Common myeloid progenitor, CD34-positive (primary cell): ENCODE data around the gene NTM.

Experiments
- CTCF ChIA-PET: fragments of 350-600 bp; sonication (Branson Sonifier 250); formaldehyde crosslinking; loops from one replicate; lab custom pipeline; 2021; ENCODE audit warnings: antibody characterized with exemption; lab: Charles Lee
- POLR2A ChIA-PET: fragments of 350-600 bp; sonication (Branson Sonifier 250); formaldehyde crosslinking; loops from one replicate; lab custom pipeline; 2021; ENCODE audit warnings: antibody characterized with exemption; lab: Charles Lee
- DNase-seq, 3 donors: peaks; one replicate each; pipeline versions ENCODE4 v3.0.0 to v3.0.0-alpha.2; 2013
- H3K27ac ChIP-seq, 2 experiments: 1 replicate in 1 of 2; 2 replicates in 1 of 2; pipeline ENCODE4 v1.7.0; 2013; ENCODE audit warnings: inconsistent platforms in 2 of 2, low read length in 2 of 2, mild to moderate bottlenecking in 2 of 2, low read depth in 1 of 2, moderate library complexity in 1 of 2; ENCODE audit not compliant: severe bottlenecking in 2 of 2, insufficient read depth in 1 of 2, poor library complexity in 1 of 2
- H3K27me3 ChIP-seq, 5 experiments: replicated peaks in 2 of 5; 1 replicate in 3 of 5; 2 replicates in 2 of 5; pipeline versions ENCODE4 v1.6.1 to v1.7.0; 2013; ENCODE audit warnings: low read length in 4 of 5, mild to moderate bottlenecking in 2 of 5, moderate library complexity in 2 of 5, inconsistent platforms in 1 of 5; ENCODE audit not compliant: insufficient read depth in 5 of 5, control insufficient read depth in 4 of 5
- H3K36me3 ChIP-seq, 4 experiments: 1 replicate in 2 of 4; 2 replicates in 2 of 4; pipeline versions ENCODE4 v1.6.1 to v1.7.0; 2013; ENCODE audit warnings: low read length in 3 of 4, control low read depth in 1 of 4, mild to moderate bottlenecking in 1 of 4; ENCODE audit not compliant: control insufficient read depth in 4 of 4, insufficient read depth in 4 of 4
- H3K4me1 ChIP-seq, 4 experiments: 1 replicate in 3 of 4; 2 replicates in 1 of 4; pipeline versions ENCODE4 v1.6.1 to v1.7.1; 2013; ENCODE audit warnings: low read length in 3 of 4, mild to moderate bottlenecking in 3 of 4, control low read depth in 1 of 4, inconsistent platforms in 1 of 4, moderate library complexity in 1 of 4; ENCODE audit not compliant: control insufficient read depth in 4 of 4, insufficient read depth in 4 of 4; ENCODE audit errors: control extremely low read depth in 1 of 4
- H3K4me3 ChIP-seq, 7 experiments: 1 replicate in 4 of 7; 2 replicates in 3 of 7; pipeline versions ENCODE4 v1.5.1 to v1.7.0; 2013; ENCODE audit warnings: mild to moderate bottlenecking in 7 of 7, low read length in 6 of 7, moderate library complexity in 6 of 7, inconsistent platforms in 2 of 7, low read depth in 2 of 7, control low read depth in 1 of 7; ENCODE audit not compliant: insufficient read depth in 4 of 7, control insufficient read depth in 1 of 7; ENCODE audit errors: extremely low read depth in 1 of 7
- H3K9me3 ChIP-seq, 5 experiments: 1 replicate in 4 of 5; 2 replicates in 1 of 5; pipeline versions ENCODE4 v1.6.1 to v1.7.1; 2013; ENCODE audit warnings: low read length in 4 of 5, mild to moderate bottlenecking in 2 of 5, inconsistent platforms in 1 of 5, low read depth in 1 of 5, moderate library complexity in 1 of 5; ENCODE audit not compliant: control insufficient read depth in 4 of 5, insufficient read depth in 2 of 5; ENCODE audit errors: control extremely low read depth in 1 of 5
- WGBS: methylation state at CpG from one replicate; pipeline ENCODE4 v1.1.5; 2013; ENCODE audit not compliant: insufficient coverage; 5-methylcytosine and 5-hydroxymethylcytosine counted together

Gene NTM

GRCh38 chr11:132077416-132077815 is 707.0 kb downstream of the NTM start:
- no peak overlapping the region for H3K27ac ChIP-seq
- H3K27me3 ChIP-seq, result no peaks in the 10 kb centered on the region
- no peaks in the 10 kb centered on the region for H3K36me3 ChIP-seq
- H3K4me3 ChIP-seq, result no peak overlapping the region
- DNase-seq, result no peak
- peaks cover 0 to 12% (median 0%) of the 10 kb centered on the region in 5 experiments for H3K9me3 ChIP-seq
- CTCF ChIA-PET, result no interaction called here
- H3K4me1 ChIP-seq, result no peaks in the 10 kb centered on the region
- POLR2A ChIA-PET, result no interaction called here

DNA sequence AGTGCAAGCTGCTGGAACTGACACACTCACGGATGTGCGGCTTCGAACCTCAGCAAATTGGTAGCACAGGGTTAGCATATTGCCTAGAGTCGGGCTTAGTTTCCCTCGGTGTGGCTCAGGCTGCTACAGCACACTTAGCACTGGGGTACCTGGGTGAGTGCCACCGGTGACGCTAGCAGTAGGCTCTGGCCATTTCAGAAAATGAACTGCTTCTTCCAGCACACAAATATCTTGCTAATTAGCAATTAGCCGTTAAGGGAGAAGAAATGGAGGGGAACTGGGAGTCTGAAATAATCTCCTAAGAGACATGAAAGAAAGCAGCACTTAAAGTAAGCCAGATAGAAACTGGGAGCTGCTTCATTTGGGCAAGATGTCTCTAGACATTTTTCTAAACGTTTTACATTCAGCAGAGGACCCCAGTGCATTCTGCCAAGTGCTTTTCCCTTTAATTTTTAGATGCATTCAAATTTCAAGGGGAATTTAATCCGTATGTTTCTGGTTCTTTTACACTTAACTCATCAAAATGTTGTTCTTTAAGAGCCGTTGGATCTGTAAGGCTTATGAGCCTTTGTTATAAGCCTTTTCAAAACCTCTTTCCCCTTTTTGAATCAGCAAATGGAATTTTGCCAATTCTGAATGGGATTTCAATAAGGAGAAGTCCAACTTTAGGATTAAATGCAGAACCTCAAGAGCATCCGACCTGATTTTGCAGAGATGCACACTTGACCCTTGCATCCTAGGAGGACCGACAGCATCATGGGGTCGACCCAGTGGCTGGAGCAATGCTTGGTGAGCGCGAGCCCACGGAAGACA is 708.1 kb downstream of the NTM start:
- Histone ChIP-seq H3K9me3 (peaks cover 0 to 19% (median 0%) of the 10 kb centered on the region in 5 experiments), H3K4me3 (no peak overlapping the region), H3K27me3 (no peaks in the 10 kb centered on the region), H3K4me1 (no peaks in the 10 kb centered on the region), H3K36me3 (no peaks in the 10 kb centered on the region), H3K27ac (no peak overlapping the region)
- ChIA-PET CTCF (no interaction called here), POLR2A (no interaction called here)
- DNase-seq, result no peak
- WGBS, result 95% methylated on average over 12 of the region's 17 CpGs

DNA sequence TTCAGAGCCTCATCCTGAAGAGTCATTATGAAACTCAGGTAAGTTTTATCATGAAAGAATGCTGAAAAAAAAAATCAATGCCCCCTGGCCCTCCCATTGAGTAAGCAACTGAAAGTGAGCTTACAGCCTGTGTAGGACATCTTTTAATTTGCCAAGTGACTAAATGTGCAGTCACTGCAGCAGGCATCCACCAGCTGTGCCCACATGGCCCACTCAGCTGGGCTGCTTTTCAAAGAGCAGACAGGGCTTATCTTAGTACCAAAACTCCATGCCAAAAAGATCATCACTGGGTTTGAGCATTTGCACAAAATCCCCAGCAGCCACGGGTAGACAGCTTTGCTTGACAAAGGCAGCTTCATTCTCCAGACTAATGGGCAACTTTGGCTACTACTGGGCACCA is 709.7 kb downstream of the NTM start:
- H3K4me1 ChIP-seq, result no peaks in the 10 kb centered on the region
- H3K36me3 ChIP-seq, result no peaks in the 10 kb centered on the region
- DNase-seq, result no peak
- CTCF ChIA-PET, result interaction anchor here (0.9 kb wide), 1 partner anchor 47 kb away, joined by 3 read pairs; no protein-coding TSS in a partner anchor
- peaks cover 0 to 31% (median 3%) of the 10 kb centered on the region in 5 experiments for H3K9me3 ChIP-seq
- H3K27me3 ChIP-seq, result no peaks in the 10 kb centered on the region
- WGBS, result 94% methylated on average over 1 of the region's 1 CpG
- POLR2A ChIA-PET, result no interaction called here
- H3K4me3 ChIP-seq, result no peak overlapping the region
- H3K27ac ChIP-seq, result no peak overlapping the region

DNA sequence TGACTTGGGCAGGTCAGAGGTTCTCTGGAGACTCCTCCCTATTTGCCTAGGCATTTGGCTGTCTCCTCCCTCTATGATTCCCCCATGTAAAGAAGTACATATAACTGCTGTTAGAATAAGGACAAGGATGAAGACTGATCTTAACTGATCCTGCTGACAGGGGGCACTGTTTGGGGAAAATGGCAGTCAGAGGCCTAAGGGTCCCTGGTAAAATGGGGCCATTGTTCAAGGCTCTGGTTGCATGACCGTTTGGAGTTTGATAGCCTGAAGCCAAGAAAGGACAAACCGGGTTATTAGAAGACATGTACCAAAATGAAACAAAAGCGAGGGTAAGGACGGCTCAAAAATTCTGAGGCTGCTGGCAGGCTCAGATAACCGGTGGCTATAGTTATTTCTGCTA is 712.2 kb downstream of the NTM start:
- ChIA-PET POLR2A (no interaction called here), CTCF (no interaction called here)
- Histone ChIP-seq H3K36me3 (no peaks in the 10 kb centered on the region), H3K27ac (no peak overlapping the region), H3K4me1 (no peaks in the 10 kb centered on the region), H3K9me3 (peaks cover 3 to 47% (median 10%) of the 10 kb centered on the region in 5 experiments), H3K27me3 (no peaks in the 10 kb centered on the region), H3K4me3 (no peak overlapping the region)
- WGBS, result 95% methylated on average over 5 of the region's 5 CpGs
- no peak for DNase-seq

DNA sequence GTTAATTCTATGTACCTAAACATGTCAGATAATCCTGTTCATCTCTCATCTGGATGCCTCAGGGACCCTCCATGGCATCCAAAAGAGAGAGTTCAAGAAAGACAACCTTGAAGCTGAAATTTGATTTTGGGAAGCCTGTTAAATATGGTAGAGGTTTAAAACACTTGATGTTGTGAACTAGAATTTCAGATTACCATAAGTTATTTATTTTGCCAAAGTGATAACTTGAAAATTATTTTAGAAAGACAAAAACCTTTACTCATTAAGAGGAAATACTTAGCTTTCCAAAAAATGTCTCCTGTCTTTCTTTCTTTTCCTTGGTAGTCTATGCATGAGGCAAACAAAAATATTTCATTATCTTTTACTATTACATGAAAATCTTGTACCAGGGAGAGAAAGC is 714.0 kb downstream of the NTM start:
- Histone ChIP-seq H3K27me3 (no peaks in the 10 kb centered on the region), H3K36me3 (no peaks in the 10 kb centered on the region), H3K4me3 (no peak overlapping the region), H3K27ac (no peak overlapping the region), H3K4me1 (no peaks in the 10 kb centered on the region), H3K9me3 (peaks cover 3 to 53% (median 14%) of the 10 kb centered on the region in 5 experiments)
- ChIA-PET POLR2A (no interaction called here), CTCF (no interaction called here)
- DNase-seq, result no peak

DNA sequence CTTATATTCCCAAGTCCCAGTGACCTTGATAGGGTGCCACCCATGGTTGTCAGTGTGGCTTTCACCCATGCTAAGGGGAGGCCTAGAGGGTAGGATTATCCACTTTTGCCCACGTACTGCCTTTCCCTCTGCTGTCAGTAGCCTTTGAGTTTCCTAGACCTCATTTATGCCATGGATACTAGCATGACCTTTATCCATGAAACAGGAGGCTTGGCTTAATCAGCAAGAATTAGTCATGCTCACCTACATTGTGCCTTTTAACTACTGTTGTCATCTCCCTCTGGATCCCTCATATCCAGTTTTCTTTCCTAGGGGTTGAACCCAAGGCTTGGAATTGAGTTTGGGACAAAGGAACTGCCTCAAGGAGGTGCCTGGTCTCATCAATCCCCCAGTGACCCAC is 716.7 kb downstream of the NTM start:
- Histone ChIP-seq H3K9me3 (peaks cover 3 to 50% (median 16%) of the 10 kb centered on the region in 5 experiments), H3K27ac (no peak overlapping the region)
- POLR2A ChIA-PET, result no interaction called here

GRCh38 chr11:132088551-132088950 is 718.1 kb downstream of the NTM start:
- no peak overlapping the region for H3K27ac ChIP-seq
- no peaks in the 10 kb centered on the region for H3K27me3 ChIP-seq
- CTCF ChIA-PET, result interaction anchor here (0.6 kb wide), 1 partner anchor 165 kb away, joined by 3 read pairs; no protein-coding TSS in a partner anchor
- peaks cover 3 to 40% (median 16%) of the 10 kb centered on the region in 5 experiments for H3K9me3 ChIP-seq
- 100% methylated on average over 3 of the region's 3 CpGs for whole genome bisulfite sequencing
- no peaks in the 10 kb centered on the region for H3K36me3 ChIP-seq
- POLR2A ChIA-PET, result no interaction called here
- no peak for DNase-seq
- H3K4me1 ChIP-seq, result peaks cover 0 to 5% (median 0%) of the 10 kb centered on the region in 4 experiments
- no peak overlapping the region for H3K4me3 ChIP-seq

More for the DNA sequence above, 716.7 kb downstream of the NTM start:
- 90% methylated on average over 1 of the region's 1 CpG for WGBS
- Histone ChIP-seq H3K36me3 (no peaks in the 10 kb centered on the region), H3K4me1 (no peaks in the 10 kb centered on the region), H3K4me3 (no peak overlapping the region), H3K27me3 (no peaks in the 10 kb centered on the region)
- DNase-seq, result no peak
- CTCF ChIA-PET, result no interaction called here
